HK-2 (cell line): ENCODE results near the gene IGSF21.
"Not testable (repeated sequence)": the region's sequence is repeated elsewhere in the genome, so short reads cannot be mapped to it uniquely, and the experiment has no call there.

Source experiments
- DNase-seq: peaks from one replicate; pipeline ENCODE4 v3.0.0-alpha.2; 2018; ENCODE audit not compliant: unreplicated experiment

The IGSF21 gene

GRCh38 chr1:18144916-18145647 lies 37.5 kb downstream of the IGSF21 start:
- DNase-seq = no peak

GRCh38 chr1:18145851-18146618 lies 38.4 kb downstream of the IGSF21 start:
- DNase-seq = no peak

- DNase-seq = no peak
Measured at GRCh38 chr1:18146886-18147285, 39.3 kb downstream of the IGSF21 start.

GRCh38 chr1:18147672-18148071 lies 40.1 kb downstream of the IGSF21 start:
- DNase-seq = no peak

- DNase-seq = no peak
Measured at GRCh38 chr1:18148461-18148860, 40.9 kb downstream of the IGSF21 start.

- DNase-seq = peak; percentile 60
Measured at GRCh38 chr1:18149027-18149641, 41.5 kb downstream of the IGSF21 start.

GRCh38 chr1:18151436-18152122 lies 44.0 kb downstream of the IGSF21 start:
- no peak for DNase-seq

- DNase-seq = no peak
Measured at GRCh38 chr1:18154430-18155194, 47.0 kb downstream of the IGSF21 start.

- DNase-seq = no peak
Measured at GRCh38 chr1:18155881-18156385, 48.3 kb downstream of the IGSF21 start.

- DNase-seq = no peak
Measured at GRCh38 chr1:18157352-18157751, 49.8 kb downstream of the IGSF21 start.

- no peak for DNase-seq
Measured at GRCh38 chr1:18157968-18158367, 50.4 kb downstream of the IGSF21 start.

- no peak for DNase-seq
Measured at GRCh38 chr1:18158714-18159113, 51.1 kb downstream of the IGSF21 start.

GRCh38 chr1:18160290-18160942 lies 52.8 kb downstream of the IGSF21 start:
- DNase-seq = no peak

GRCh38 chr1:18161690-18162089 lies 54.1 kb downstream of the IGSF21 start:
- DNase-seq = no peak

- not testable (repeated sequence) for DNase-seq
Measured at GRCh38 chr1:18165640-18166039, 58.0 kb downstream of the IGSF21 start.

GRCh38 chr1:18166341-18166740 lies 58.7 kb downstream of the IGSF21 start:
- DNase-seq = no peak

GRCh38 chr1:18166929-18167328 lies 59.3 kb downstream of the IGSF21 start:
- no peak for DNase-seq

- DNase-seq = no peak
Measured at GRCh38 chr1:18170444-18170843, 62.8 kb downstream of the IGSF21 start.

- DNase-seq = no peak
Measured at GRCh38 chr1:18174037-18174436, 66.4 kb downstream of the IGSF21 start.

GRCh38 chr1:18175051-18175450 lies 67.5 kb downstream of the IGSF21 start:
- DNase-seq = no peak
